Cardiac muscle cell (in vitro differentiated cells and primary cell): ENCODE measurements around the gene TTC22. TPM values are rescaled to one million over a fixed set of nuclear protein-coding genes. Genes with fewer than 3 reads are reported as not detected.

Source experiments
- DNase-seq, 2 donors: peaks; one replicate each; pipeline versions ENCODE4 v3.0.0 to v3.0.0-alpha.2; 2010 to 2017; ENCODE audit warnings: low read depth in 1 of 2, low spot score in 1 of 2
- H3K27ac ChIP-seq: fragments of 200-600 bp; sonication (generic); 2 replicates; pipeline ENCODE4 v1.5.1; 2016
- H3K27me3 ChIP-seq: fragments of 200-600 bp; sonication (generic); 2 replicates; pipeline ENCODE4 v1.6.0; 2016; ENCODE audit warnings: control low read depth
- H3K36me3 ChIP-seq: fragments of 200-600 bp; sonication (generic); 2 replicates; pipeline ENCODE4 v1.5.1; 2016; ENCODE audit warnings: control low read depth
- H3K4me1 ChIP-seq: fragments of 200-600 bp; sonication (generic); 2 replicates; pipeline ENCODE4 v1.8.1; 2017; ENCODE audit warnings: low read depth, mild to moderate bottlenecking, mixed run types
- H3K4me3 ChIP-seq: fragments of 200-600 bp; sonication (generic); 2 replicates; pipeline ENCODE4 v1.5.1; 2016; ENCODE audit warnings: mild to moderate bottlenecking
- H3K9me3 ChIP-seq: fragments of 200-600 bp; sonication (generic); 2 replicates; pipeline ENCODE4 v1.5.1; 2017; ENCODE audit warnings: low read depth, mild to moderate bottlenecking, control low read depth
- CTCF ChIP-seq: IDR thresholded peaks from 2 replicates; pipeline ENCODE4 v1.5.1; 2012; ENCODE audit warnings: low read depth, mild to moderate bottlenecking, low read length
- polyA plus RNA-seq: library from polyadenylated mRNA; unstranded; fragments of >200 nt; fragmentation: Nextera tagmentation; extraction: Ambion mirVana; gene quantifications from 2 replicates; pipeline ENCODE4 v1.2.1, GENCODE V29; 2016
- total RNA-seq: library from RNA; depleted of rRNA; stranded (reverse); fragments of >200 nt; gene quantifications from 2 replicates; pipeline ENCODE4 v1.2.3, GENCODE V29; 2016

TTC22 gene
- total and polyA plus RNA-seq, 2 experiments from 2014 or later, result not detected

- no peak overlapping the region for H3K4me3 ChIP-seq
- H3K27me3 ChIP-seq, result peaks cover 6% of the 10 kb centered on the region
- TF ChIP-seq CTCF, result no peak
- no peak overlapping the region for H3K27ac ChIP-seq
- no peak for DNase-seq
- H3K9me3 ChIP-seq, result no peaks in the 10 kb centered on the region
- no peaks in the 10 kb centered on the region for H3K4me1 ChIP-seq
- no peaks in the 10 kb centered on the region for H3K36me3 ChIP-seq
These were observed 13.0 kb upstream of the TTC22 start for GRCh38 chr1:54814126-54814498.

GRCh38 chr1:54813485-54814125 lies 12.5 kb upstream of the TTC22 start:
- Histone ChIP-seq H3K27me3 (peaks cover 6% of the 10 kb centered on the region), H3K36me3 (no peaks in the 10 kb centered on the region), H3K4me1 (no peaks in the 10 kb centered on the region), H3K4me3 (no peak overlapping the region), H3K27ac (no peak overlapping the region), H3K9me3 (no peaks in the 10 kb centered on the region)
- no peak for TF ChIP-seq CTCF
- DNase-seq, result no peak

- H3K27me3 ChIP-seq, result peaks cover 6% of the 10 kb centered on the region
- no peaks in the 10 kb centered on the region for H3K9me3 ChIP-seq
- no peaks in the 10 kb centered on the region for H3K36me3 ChIP-seq
- H3K4me1 ChIP-seq, result no peaks in the 10 kb centered on the region
- H3K27ac ChIP-seq, result no peak overlapping the region
- H3K4me3 ChIP-seq, result no peak overlapping the region
- no peak for DNase-seq
- no peak for TF ChIP-seq CTCF
These were observed 11.8 kb upstream of the TTC22 start for GRCh38 chr1:54812801-54813484.

- DNase-seq, result no peak
These were observed 10.9 kb upstream of the TTC22 start for GRCh38 chr1:54811739-54812655.

GRCh38 chr1:54811066-54811465 lies 9.9 kb upstream of the TTC22 start:
- H3K4me3 ChIP-seq, result no peak overlapping the region
- H3K36me3 ChIP-seq, result no peaks in the 10 kb centered on the region
- H3K27me3 ChIP-seq, result peaks cover 6% of the 10 kb centered on the region
- H3K27ac ChIP-seq, result no peak overlapping the region
- H3K4me1 ChIP-seq, result no peaks in the 10 kb centered on the region
- no peak for TF ChIP-seq CTCF
- no peaks in the 10 kb centered on the region for H3K9me3 ChIP-seq
- DNase-seq, result no peak

More at GRCh38 chr1:54811739-54812655, 10.9 kb upstream of the TTC22 start:
- no peak for TF ChIP-seq CTCF
- Histone ChIP-seq H3K27me3 (peaks cover 6% of the 10 kb centered on the region), H3K27ac (no peak overlapping the region), H3K4me1 (no peaks in the 10 kb centered on the region), H3K36me3 (no peaks in the 10 kb centered on the region), H3K4me3 (no peak overlapping the region), H3K9me3 (no peaks in the 10 kb centered on the region)
